ENCODE measurements around the gene CELSR1.

- TF ChIP-seq CTCF (IDR thresholded peaks at IDR 0.05; ENCODE audit: insufficient read depth, low read length) (no peak), POLR2AphosphoS5 (IDR thresholded peaks at IDR 0.05; ENCODE audit: low read depth) (no peak), REST (IDR thresholded peaks at IDR 0.05; ENCODE audit: insufficient replicate concordance, low read depth) (no peak), GABPA (IDR thresholded peaks at IDR 0.05; ENCODE audit: low read depth) (no peak), SPI1 (IDR thresholded peaks at IDR 0.05; ENCODE audit: borderline replicate concordance, low read depth) (no peak)
Observed at GRCh38 chr22:46374663-46375474, 162.6 kb downstream of the CELSR1 start.
